NCI-H128 (cell line): ENCODE results near the gene BABAM1.

Source experiments
- DNase-seq: peaks from one replicate; lab custom pipeline; 2025; ENCODE audit not compliant: unreplicated experiment; lab: John Stamatoyannopoulos, UW

The BABAM1 gene

DNA sequence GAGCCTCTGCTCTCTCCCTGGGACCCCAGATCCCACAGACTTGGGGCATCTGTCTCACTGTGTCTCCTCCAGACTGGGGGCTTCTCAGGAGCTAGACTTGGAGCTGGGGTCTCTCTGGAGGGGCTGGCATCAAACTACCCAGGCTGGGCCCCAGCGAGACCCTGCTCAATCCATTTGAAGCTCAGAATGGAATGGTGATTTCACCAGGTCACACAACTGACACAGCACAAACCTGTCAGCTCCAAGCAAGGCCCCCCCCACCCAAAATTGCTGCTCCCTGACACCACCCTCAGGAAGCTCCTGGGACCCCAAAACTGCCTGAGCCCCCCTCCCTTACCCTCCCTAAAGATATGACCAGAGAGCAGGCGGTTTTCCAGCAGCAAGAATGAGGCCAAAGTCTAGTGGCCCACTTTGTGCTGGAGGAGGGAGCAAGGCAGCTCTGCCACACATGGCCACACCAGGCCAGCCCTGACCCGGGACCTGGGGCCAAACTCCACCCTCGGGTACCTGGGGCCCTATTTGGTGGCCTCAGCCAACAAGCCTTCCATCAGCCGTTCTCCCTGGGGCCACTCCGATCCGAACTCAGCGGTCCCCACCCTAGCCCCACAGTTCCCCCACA, 23.9 kb upstream of the BABAM1 start:
- DNase-seq: no peak

- DNase-seq: no peak
These were observed 23.2 kb upstream of the BABAM1 start for GRCh38 chr19:17243830-17244617.

GRCh38 chr19:17244618-17245534, 22.4 kb upstream of the BABAM1 start:
- no peak for DNase-seq

GRCh38 chr19:17245535-17245984, 21.7 kb upstream of the BABAM1 start, which contains the start of gene NR2F6:
Gene NR2F6, minus strand, starts transcription at chr19:17245919. Its CDS starts 699 bp downstream, at chr19:17245220.
- no peak for DNase-seq

- DNase-seq: no peak
These were observed 20.4 kb upstream of the BABAM1 start for GRCh38 chr19:17246681-17247425.

DNA sequence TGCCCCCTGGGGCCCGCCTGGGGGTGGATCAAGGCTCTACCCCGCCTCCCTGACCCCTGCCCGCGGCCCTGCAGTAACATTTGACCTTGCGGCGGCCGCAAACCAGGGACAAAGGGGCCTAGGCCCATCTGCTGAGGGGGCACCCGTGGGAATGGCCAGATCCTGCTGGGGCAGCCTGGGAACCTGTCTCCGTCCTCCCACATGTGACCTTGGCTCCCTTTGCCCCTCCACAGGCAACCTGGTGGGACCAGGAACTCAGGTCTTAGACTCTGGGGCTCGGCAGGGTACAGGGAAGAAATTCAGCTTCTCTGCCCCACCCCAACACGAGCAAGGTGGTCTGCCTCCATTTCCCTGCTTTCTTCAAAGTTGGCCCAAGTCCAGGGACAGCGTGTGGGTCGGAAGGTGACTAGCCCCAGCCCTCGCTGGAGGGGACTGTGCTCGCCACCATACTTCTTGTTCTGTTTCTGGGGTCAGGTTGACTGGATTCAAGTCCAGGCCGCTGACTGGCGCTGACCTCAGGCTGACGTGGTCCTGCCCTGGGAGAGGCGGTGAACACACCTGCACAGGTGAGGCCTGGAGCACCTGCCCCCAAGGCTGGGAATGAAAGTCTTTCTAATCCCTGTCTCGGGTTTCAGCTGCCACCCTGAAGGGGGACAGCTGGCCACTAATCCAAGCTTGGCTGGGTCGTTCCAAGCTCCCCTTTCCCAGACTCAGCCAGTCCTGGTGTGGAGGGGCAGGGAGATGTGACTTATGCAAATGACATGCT, 19.0 kb upstream of the BABAM1 start:
- DNase-seq: no peak

GRCh38 chr19:17249887-17250548, 17.2 kb upstream of the BABAM1 start:
- no peak for DNase-seq

GRCh38 chr19:17254636-17255035, 12.6 kb upstream of the BABAM1 start:
- no peak for DNase-seq

DNA sequence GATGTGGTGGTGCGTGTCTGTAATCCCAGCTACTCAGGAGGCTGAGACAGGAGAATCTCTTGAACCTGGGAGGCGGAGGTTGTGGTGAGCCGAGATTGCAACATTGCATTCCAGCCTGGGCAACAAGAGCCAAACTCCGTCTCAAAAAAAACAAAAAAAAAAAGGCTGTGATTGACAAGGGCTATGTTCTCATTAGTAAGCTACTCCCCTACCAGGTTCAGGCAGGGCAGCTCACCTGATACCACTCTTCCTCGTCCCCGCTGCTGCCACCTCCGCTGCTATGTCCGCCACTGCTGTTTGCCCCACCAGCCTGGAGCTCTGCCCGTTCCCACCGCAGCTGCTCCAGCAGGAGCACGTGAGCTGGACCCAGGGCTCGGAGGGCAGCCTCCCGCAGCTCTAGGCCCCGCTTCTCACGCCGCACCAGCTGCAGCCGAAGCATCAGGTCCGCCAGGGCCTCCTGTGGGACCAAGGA, 12.1 kb upstream of the BABAM1 start:
- no peak for DNase-seq

GRCh38 chr19:17256130-17256529, 11.1 kb upstream of the BABAM1 start:
- no peak for DNase-seq

DNA sequence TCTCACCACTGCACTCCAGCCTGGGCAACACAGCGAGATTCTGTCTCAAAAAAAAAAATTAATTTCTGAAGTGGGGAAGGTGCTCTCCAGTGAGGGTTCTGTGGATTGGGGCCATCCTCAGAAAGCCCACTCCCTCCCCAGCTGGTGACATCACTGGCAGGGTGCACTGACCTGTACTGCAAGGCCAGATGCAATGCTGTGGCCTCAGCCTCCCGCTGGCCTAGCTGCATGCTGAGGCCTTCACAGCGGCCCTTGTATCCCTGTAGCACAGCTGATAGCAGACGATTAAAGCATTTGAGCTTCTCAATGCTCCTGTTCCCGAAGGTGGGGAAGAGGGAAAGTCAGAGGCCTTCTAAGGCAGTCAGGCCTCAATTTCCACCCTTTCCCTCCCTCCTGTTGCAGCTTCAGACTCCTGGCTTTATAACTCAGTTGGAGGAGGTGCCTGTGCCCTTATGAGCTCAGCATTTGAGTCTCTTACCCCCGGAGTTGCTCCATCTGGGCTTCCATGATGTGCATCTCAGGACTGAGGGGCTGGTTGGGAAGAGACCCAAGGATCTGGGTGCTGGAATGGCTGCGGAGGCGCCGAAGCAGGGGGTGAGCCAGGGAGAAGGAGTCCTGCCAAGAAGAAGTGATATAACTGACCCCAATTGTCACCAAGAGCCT, 8.0 kb upstream of the BABAM1 start:
- no peak for DNase-seq

GRCh38 chr19:17259934-17260333, 7.3 kb upstream of the BABAM1 start:
- DNase-seq: no peak

GRCh38 chr19:17260842-17261325, 6.4 kb upstream of the BABAM1 start:
- no peak for DNase-seq

- DNase-seq: no peak
These were observed 4.7 kb upstream of the BABAM1 start for GRCh38 chr19:17262557-17262956.

DNA sequence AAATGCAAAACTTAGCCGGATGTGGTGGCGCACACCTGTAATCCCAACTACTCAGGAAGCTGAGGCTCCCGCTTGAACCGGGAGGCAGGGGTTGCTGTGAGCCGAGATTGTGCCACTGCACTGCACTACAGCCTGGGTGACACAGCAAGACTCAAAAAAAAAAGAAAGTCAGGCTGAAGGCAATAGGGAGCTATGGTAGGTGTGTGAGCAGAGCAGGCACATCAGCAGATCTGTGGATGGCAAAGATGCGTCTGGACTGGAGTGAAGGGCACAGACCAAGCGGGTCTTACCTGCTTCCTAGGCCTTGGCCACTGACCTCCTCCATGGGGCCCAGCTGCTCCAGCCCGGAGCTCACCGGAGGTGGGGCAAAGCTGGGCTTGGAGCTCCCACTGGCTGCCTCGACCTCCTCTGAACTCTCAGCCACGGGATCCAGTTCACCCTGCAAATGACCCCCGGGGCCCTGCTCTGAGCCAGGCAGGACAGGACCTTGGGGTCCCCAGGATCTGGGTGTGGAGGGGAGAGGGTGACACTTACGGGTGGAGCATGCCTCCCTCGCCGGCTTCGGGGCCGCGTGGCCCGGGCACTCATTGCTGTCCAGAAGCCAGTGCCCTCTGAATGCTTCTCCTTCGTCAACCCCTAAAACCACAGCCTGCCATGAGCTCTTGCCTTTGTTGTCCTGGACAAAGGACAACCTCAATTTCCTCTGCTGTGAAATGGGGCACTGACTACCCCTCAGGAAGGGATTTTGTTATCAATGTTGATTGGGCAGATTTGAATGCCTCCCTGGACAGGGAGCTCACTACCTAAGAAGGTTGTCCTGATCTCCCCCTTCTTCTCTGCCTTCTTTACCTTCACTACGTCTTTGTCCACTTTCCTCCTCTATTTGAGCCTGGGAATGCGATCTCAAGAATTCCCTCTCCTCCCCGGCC, 3.3 kb upstream of the BABAM1 start:
- no peak for DNase-seq

DNA sequence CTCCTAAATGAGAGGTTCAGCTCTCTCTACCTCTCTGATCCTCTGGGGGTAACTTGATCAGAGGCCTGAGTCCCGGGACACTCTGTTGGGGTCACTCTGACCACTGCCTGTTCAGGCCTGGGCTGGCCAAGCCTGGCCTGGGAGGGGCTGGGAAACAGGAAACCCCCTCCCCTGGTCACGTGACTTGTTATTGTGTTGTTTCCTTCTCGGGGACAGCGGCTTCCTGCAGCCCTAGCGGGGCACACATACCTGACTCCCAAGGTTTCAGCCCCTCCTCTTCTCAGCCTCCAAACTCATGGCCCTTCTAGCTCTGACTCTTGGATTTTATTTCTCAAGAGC, 2.6 kb upstream of the BABAM1 start, which contains the start of gene USHBP1:
Gene USHBP1, minus strand, starts transcription at position 105 of the 339 bp plus-strand sequence. CDS start 446 bp downstream, outside the sequence.
- no peak for DNase-seq

GRCh38 chr19:17266026-17266425, 1.2 kb upstream of the BABAM1 start:
- no peak for DNase-seq

- no peak for DNase-seq
These were observed 661 bp upstream of the BABAM1 start for GRCh38 chr19:17266589-17266974.
